ENCODE results near the gene KCNMB1.

Gene KCNMB1

DNA sequence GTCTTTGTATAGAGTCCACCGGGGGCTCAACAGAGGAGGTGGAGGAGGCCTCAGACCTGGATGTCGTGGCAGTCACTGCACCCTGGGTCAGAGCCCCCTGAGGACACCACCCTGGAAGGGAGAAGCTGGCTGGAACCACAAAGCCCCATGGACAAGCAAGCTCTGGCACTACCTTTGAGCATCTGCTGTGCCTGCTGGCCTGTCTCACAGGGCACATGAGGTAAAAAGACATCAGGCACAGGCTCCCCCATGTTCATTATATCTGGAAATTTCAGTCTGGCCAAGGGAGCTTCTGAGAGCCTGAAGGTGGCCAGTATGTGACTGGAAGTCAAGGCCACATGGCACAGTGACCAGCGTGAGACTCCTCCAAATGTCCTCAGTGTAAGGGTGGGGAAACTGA lies 22.9 kb downstream of the KCNMB1 start:
- H3K36me3 ChIP-seq (ENCODE audit: control insufficient read depth, insufficient read depth, low read length) = no peaks in the 10 kb centered on the region
- DNase-seq (ENCODE audit: extremely low read depth, insufficient read length) = no peak
- H3K4me3 ChIP-seq (replicated peaks; ENCODE audit: low read depth, low read length) = no peak overlapping the region
- TF ChIP-seq, protein P1, sequence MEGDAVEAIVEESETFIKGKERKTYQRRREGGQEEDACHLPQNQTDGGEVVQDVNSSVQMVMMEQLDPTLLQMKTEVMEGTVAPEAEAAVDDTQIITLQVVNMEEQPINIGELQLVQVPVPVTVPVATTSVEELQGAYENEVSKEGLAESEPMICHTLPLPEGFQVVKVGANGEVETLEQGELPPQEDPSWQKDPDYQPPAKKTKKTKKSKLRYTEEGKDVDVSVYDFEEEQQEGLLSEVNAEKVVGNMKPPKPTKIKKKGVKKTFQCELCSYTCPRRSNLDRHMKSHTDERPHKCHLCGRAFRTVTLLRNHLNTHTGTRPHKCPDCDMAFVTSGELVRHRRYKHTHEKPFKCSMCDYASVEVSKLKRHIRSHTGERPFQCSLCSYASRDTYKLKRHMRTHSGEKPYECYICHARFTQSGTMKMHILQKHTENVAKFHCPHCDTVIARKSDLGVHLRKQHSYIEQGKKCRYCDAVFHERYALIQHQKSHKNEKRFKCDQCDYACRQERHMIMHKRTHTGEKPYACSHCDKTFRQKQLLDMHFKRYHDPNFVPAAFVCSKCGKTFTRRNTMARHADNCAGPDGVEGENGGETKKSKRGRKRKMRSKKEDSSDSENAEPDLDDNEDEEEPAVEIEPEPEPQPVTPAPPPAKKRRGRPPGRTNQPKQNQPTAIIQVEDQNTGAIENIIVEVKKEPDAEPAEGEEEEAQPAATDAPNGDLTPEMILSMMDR (IDR thresholded peaks at IDR 0.05; ENCODE audit: insufficient read depth, low read length, poor library complexity, severe bottlenecking) = no peak
- H3K27me3 ChIP-seq (replicated peaks; ENCODE audit: control insufficient read depth, insufficient read depth, low read length) = 0 out of 2 replicates have a peak, but pooled peaks cover 1% of the 10 kb centered on the region

DNA sequence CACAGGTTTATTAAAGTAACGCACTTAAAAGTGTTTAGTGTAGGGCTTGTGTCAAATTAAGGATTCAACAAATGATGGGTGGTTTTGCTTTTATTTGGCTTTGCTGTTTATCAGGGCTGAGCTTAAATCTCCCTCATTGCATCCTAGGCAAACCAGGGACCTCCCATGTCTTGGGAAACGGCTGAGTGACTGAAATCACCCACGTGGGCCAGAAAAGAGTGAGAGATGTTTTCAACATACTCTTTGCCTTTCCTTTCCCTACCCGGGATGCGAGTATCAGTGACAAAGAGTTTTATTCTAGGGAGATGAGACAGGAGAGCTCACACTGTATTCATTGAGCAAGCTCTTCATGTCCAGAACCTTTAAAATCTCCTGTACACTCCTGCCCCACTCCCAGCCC lies 23.3 kb downstream of the KCNMB1 start:
- Histone ChIP-seq H3K4me3 (replicated peaks; ENCODE audit: low read depth, low read length) (no peak overlapping the region), H3K27me3 (replicated peaks; ENCODE audit: control insufficient read depth, insufficient read depth, low read length) (0 out of 2 replicates have a peak, but pooled peaks cover 1% of the 10 kb centered on the region), H3K36me3 (ENCODE audit: control insufficient read depth, insufficient read depth, low read length) (no peaks in the 10 kb centered on the region)
- DNase-seq (ENCODE audit: extremely low read depth, insufficient read length) = no peak
- TF ChIP-seq, protein P1 (IDR thresholded peaks at IDR 0.05; ENCODE audit: insufficient read depth, low read length, poor library complexity, severe bottlenecking) = no peak

DNA sequence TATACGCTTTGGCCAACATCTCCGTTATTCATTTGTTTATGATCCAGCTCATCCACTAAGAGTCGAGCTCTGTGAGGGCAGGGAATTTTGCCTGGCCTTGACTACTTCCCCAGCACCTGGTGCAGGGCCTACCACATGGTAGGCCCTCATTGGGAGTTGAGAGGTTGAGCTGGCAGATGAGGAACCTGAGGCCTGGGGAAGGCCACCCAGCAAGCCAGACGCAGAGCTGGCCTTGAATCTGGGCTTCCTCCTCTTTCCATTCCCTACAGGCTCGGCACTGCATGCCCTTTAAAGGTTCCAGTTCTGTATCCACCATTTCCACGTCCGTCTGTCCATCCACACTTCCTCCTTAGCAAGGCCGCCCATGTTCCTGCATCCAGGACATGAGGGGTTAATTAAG lies 24.2 kb downstream of the KCNMB1 start:
- no peak overlapping the region for H3K4me3 ChIP-seq (replicated peaks; ENCODE audit: low read depth, low read length)
- no peaks in the 10 kb centered on the region for H3K36me3 ChIP-seq (ENCODE audit: control insufficient read depth, insufficient read depth, low read length)
- no peak for DNase-seq (ENCODE audit: extremely low read depth, insufficient read length)
- TF ChIP-seq, protein P1 (IDR thresholded peaks at IDR 0.05; ENCODE audit: insufficient read depth, low read length, poor library complexity, severe bottlenecking) = no peak
- peaks cover 3% of the 10 kb centered on the region; the same call in 1 of the 2 replicates for H3K27me3 ChIP-seq (replicated peaks; ENCODE audit: control insufficient read depth, insufficient read depth, low read length)

DNA sequence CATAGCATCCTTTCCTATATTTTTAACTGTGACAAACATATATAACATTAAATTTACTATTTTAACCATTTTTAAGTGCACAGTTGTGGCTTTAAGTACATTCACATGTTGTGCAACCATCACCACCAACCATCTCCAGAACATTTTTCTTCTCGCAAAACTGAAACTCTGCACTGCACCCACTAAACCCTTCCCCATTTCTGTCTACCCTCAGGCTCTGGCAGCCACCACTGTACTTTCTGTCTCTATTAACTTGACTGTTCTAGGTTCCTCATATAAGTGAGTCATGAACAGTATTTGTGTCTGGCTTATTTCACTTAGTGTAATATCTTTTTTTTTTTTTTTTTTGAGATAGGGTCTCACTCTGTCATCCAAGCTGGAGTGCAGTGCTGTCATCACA lies 25.5 kb downstream of the KCNMB1 start:
- Histone ChIP-seq H3K27me3 (replicated peaks; ENCODE audit: control insufficient read depth, insufficient read depth, low read length) (peaks cover 3% of the 10 kb centered on the region; the same call in 1 of the 2 replicates), H3K36me3 (ENCODE audit: control insufficient read depth, insufficient read depth, low read length) (no peaks in the 10 kb centered on the region), H3K4me3 (replicated peaks; ENCODE audit: low read depth, low read length) (no peak overlapping the region)
- DNase-seq (ENCODE audit: extremely low read depth, insufficient read length) = no peak
- TF ChIP-seq, protein P1 (IDR thresholded peaks at IDR 0.05; ENCODE audit: insufficient read depth, low read length, poor library complexity, severe bottlenecking) = no peak

DNA sequence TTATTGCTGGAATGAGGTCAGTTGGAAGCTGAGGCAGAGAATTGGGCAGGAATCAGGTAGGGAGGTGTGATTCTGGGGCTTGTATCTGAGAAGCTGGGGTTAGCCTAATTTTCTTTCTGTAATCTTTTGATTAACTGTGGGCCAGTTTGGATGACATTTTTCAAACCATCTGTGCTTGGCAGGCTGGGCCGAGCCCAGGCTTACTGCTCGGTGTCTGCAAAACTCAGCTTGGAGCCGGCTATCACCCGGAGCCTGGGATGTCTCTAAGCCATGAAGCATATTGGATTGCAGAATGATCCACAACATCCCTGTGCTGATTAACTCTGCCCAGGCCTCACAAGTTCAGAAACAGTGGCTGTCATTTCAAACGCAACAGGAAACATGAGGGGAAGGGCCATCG lies 26.5 kb downstream of the KCNMB1 start:
- TF ChIP-seq, protein P1 (IDR thresholded peaks at IDR 0.05; ENCODE audit: insufficient read depth, low read length, poor library complexity, severe bottlenecking) = no peak
- peaks cover 3% of the 10 kb centered on the region; the same call in 1 of the 2 replicates for H3K27me3 ChIP-seq (replicated peaks; ENCODE audit: control insufficient read depth, insufficient read depth, low read length)
- no peak for DNase-seq (ENCODE audit: extremely low read depth, insufficient read length)

DNA sequence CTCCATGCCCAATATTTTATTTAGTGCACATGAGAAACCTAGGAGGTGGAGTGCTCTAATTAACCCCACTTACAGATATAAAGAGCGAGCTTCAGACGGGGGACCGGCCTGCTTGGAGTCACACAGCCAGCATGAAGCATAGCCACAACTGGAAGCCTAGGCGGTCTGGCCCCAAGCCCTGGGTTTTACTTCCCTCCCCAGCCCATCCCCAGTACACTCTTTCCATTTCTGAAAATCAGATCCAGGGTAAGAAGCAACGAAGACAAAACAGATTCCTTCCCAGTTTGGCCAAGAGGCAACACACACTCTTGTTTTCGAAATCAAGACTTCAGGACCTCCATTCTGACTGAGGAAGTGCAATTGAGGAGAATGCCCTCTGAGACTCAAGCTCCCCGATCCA lies 27.1 kb downstream of the KCNMB1 start:
- TF ChIP-seq, protein P1 (IDR thresholded peaks at IDR 0.05; ENCODE audit: insufficient read depth, low read length, poor library complexity, severe bottlenecking) = no peak
- H3K4me3 ChIP-seq (replicated peaks; ENCODE audit: low read depth, low read length) = no peak overlapping the region
- H3K27me3 ChIP-seq (replicated peaks; ENCODE audit: control insufficient read depth, insufficient read depth, low read length) = peaks cover 3% of the 10 kb centered on the region; the same call in 1 of the 2 replicates
- H3K36me3 ChIP-seq (ENCODE audit: control insufficient read depth, insufficient read depth, low read length) = no peaks in the 10 kb centered on the region
- no peak for DNase-seq (ENCODE audit: extremely low read depth, insufficient read length)

More for the DNA sequence above, 26.5 kb downstream of the KCNMB1 start:
- no peak overlapping the region for H3K4me3 ChIP-seq (replicated peaks; ENCODE audit: low read depth, low read length)
- no peaks in the 10 kb centered on the region for H3K36me3 ChIP-seq (ENCODE audit: control insufficient read depth, insufficient read depth, low read length)

Data from GM06990 (cell line).